Thymus (tissue), 11 donors: Measurements from ENCODE around the gene SGCD. TPM values are rescaled to one million over a fixed set of nuclear protein-coding genes. Genes with fewer than 3 reads are reported as not detected.

Experiments
- DNase-seq, 9 donors: peaks; one replicate each; pipeline ENCODE4 v3.0.0-alpha.2; 2013; ENCODE audit warnings: low spot score in 9 of 9, low read depth in 6 of 9, missing footprints in 1 of 9
- H3K27ac ChIP-seq, 2 donors: one replicate each; pipeline ENCODE4 v1.5.1; 2013; ENCODE audit warnings: control low read depth in 1 of 2, low read depth in 1 of 2, low read length in 1 of 2, mild to moderate bottlenecking in 1 of 2, moderate library complexity in 1 of 2
- H3K27me3 ChIP-seq, 2 donors: one replicate each; pipeline ENCODE4 v1.5.1; 2013; ENCODE audit warnings: low read length in 1 of 2; ENCODE audit not compliant: control insufficient read depth in 2 of 2, insufficient read depth in 1 of 2
- H3K36me3 ChIP-seq, 2 donors: one replicate each; pipeline ENCODE4 v1.5.1; 2013; ENCODE audit warnings: low read length in 1 of 2, mild to moderate bottlenecking in 1 of 2, moderate library complexity in 1 of 2; ENCODE audit not compliant: control insufficient read depth in 2 of 2, insufficient read depth in 2 of 2
- H3K4me1 ChIP-seq, 2 donors: one replicate each; pipeline ENCODE4 v1.5.1; 2013; ENCODE audit warnings: low read length in 2 of 2; ENCODE audit not compliant: control insufficient read depth in 2 of 2, insufficient read depth in 2 of 2
- H3K4me3 ChIP-seq, 2 donors: one replicate each; pipeline ENCODE4 v1.5.1; 2013; ENCODE audit warnings: low read length in 2 of 2, control low read depth in 1 of 2, mild to moderate bottlenecking in 1 of 2
- H3K9me3 ChIP-seq, 2 donors: one replicate each; pipeline ENCODE4 v1.5.1; 2013; ENCODE audit warnings: low read length in 1 of 2, mild to moderate bottlenecking in 1 of 2; ENCODE audit not compliant: control insufficient read depth in 2 of 2, insufficient read depth in 1 of 2
- WGBS: extraction: QIAGEN DNeasy Blood & Tissue Kit; methylation state at CpG from one replicate; pipeline ENCODE4 v1.1.7; 2013; 5-methylcytosine and 5-hydroxymethylcytosine counted together
- polyA plus RNA-seq: library from polyadenylated mRNA; stranded (reverse); fragments of 200-250 nt; gene quantifications from one replicate; pipeline ENCODE4 v1.2.3, GENCODE V29; 2013
- total RNA-seq: library from RNA; stranded (reverse); fragments of 120-200 nt; gene quantifications from one replicate; pipeline ENCODE4 v1.2.4, GENCODE V29; 2013
- donor health status: healthy.

Gene SGCD
- total and polyA plus RNA-seq, 2 donors: 0.46 to 1.6 TPM

GRCh38 chr5:156376751-156377150, 49.8 kb downstream of the SGCD start:
- no peaks in the 10 kb centered on the region for H3K36me3 ChIP-seq
- no peak overlapping the region for H3K27ac ChIP-seq
- no peak for DNase-seq
- no peaks in the 10 kb centered on the region for H3K27me3 ChIP-seq
- no peak overlapping the region for H3K4me3 ChIP-seq
- H3K4me1 ChIP-seq: no peaks in the 10 kb centered on the region
- no peaks in the 10 kb centered on the region for H3K9me3 ChIP-seq

GRCh38 chr5:156378159-156378558, 51.2 kb downstream of the SGCD start:
- Histone ChIP-seq H3K36me3 (no peaks in the 10 kb centered on the region), H3K4me1 (no peaks in the 10 kb centered on the region), H3K4me3 (no peak overlapping the region), H3K27ac (no peak overlapping the region), H3K27me3 (no peaks in the 10 kb centered on the region), H3K9me3 (no peaks in the 10 kb centered on the region)
- WGBS: 94% methylated on average over 2 of the region's 2 CpGs
- DNase-seq: no peak

GRCh38 chr5:156379206-156379605, 52.2 kb downstream of the SGCD start:
- WGBS: 91% methylated on average over 1 of the region's 1 CpG
- Histone ChIP-seq H3K27me3 (no peaks in the 10 kb centered on the region), H3K36me3 (no peaks in the 10 kb centered on the region), H3K9me3 (no peaks in the 10 kb centered on the region), H3K4me3 (no peak overlapping the region), H3K4me1 (no peaks in the 10 kb centered on the region), H3K27ac (no peak overlapping the region)
- DNase-seq: no peak

GRCh38 chr5:156380848-156381247, 53.9 kb downstream of the SGCD start:
- H3K36me3 ChIP-seq: no peaks in the 10 kb centered on the region
- H3K9me3 ChIP-seq: no peaks in the 10 kb centered on the region
- H3K4me1 ChIP-seq: no peaks in the 10 kb centered on the region
- no peak overlapping the region for H3K4me3 ChIP-seq
- H3K27ac ChIP-seq: no peak overlapping the region
- no peak for DNase-seq
- no peaks in the 10 kb centered on the region for H3K27me3 ChIP-seq
- 93% methylated on average over 3 of the region's 3 CpGs for WGBS

GRCh38 chr5:156383510-156384265, 56.7 kb downstream of the SGCD start:
- Histone ChIP-seq H3K4me3 (no peak overlapping the region), H3K27ac (no peak overlapping the region), H3K4me1 (no peaks in the 10 kb centered on the region), H3K36me3 (no peaks in the 10 kb centered on the region), H3K9me3 (no peaks in the 10 kb centered on the region), H3K27me3 (no peaks in the 10 kb centered on the region)
- no peak for DNase-seq
- WGBS: 84% methylated on average over 5 of the region's 5 CpGs

- WGBS: 85% methylated on average over 3 of the region's 3 CpGs
- H3K27ac ChIP-seq: no peak overlapping the region
- H3K36me3 ChIP-seq: no peaks in the 10 kb centered on the region
- H3K4me1 ChIP-seq: no peaks in the 10 kb centered on the region
- H3K4me3 ChIP-seq: no peak overlapping the region
- no peaks in the 10 kb centered on the region for H3K9me3 ChIP-seq
- no peak for DNase-seq
- H3K27me3 ChIP-seq: no peaks in the 10 kb centered on the region
These were observed 58.5 kb downstream of the SGCD start for GRCh38 chr5:156385416-156385815.

GRCh38 chr5:156386976-156387375, 60.0 kb downstream of the SGCD start:
- WGBS: 96% methylated on average over 4 of the region's 4 CpGs
- H3K4me3 ChIP-seq: no peak overlapping the region
- no peaks in the 10 kb centered on the region for H3K4me1 ChIP-seq
- no peaks in the 10 kb centered on the region for H3K9me3 ChIP-seq
- no peaks in the 10 kb centered on the region for H3K27me3 ChIP-seq
- no peak for DNase-seq
- H3K27ac ChIP-seq: no peak overlapping the region
- no peaks in the 10 kb centered on the region for H3K36me3 ChIP-seq

- H3K36me3 ChIP-seq: no peaks in the 10 kb centered on the region
These were observed 60.4 kb downstream of the SGCD start for GRCh38 chr5:156387391-156387790.

GRCh38 chr5:156388233-156388632, 61.3 kb downstream of the SGCD start:
- H3K36me3 ChIP-seq: no peaks in the 10 kb centered on the region
- H3K4me3 ChIP-seq: no peak overlapping the region
- no peaks in the 10 kb centered on the region for H3K4me1 ChIP-seq
- no peak overlapping the region for H3K27ac ChIP-seq
- 39% methylated on average over 2 of the region's 2 CpGs for WGBS
- no peaks in the 10 kb centered on the region for H3K9me3 ChIP-seq
- no peaks in the 10 kb centered on the region for H3K27me3 ChIP-seq
- DNase-seq: no peak

More at GRCh38 chr5:156387391-156387790, 60.4 kb downstream of the SGCD start:
- Histone ChIP-seq H3K4me3 (no peak overlapping the region), H3K9me3 (no peaks in the 10 kb centered on the region), H3K27ac (no peak overlapping the region), H3K4me1 (no peaks in the 10 kb centered on the region), H3K27me3 (no peaks in the 10 kb centered on the region)
- no peak for DNase-seq
